Measurements from ENCODE around the gene TCFL5. TPM values are rescaled to one million over a fixed set of nuclear protein-coding genes. Genes with fewer than 3 reads are reported as not detected.
A peak's percentile ranks its signal among the peaks of the same experiment; 100 is the strongest.

The TCFL5 gene
- total RNA-seq: 1 to 10 TPM; 4.6 to 6.2 TPM
- polyA plus RNA-seq: 1.4 TPM

DNA sequence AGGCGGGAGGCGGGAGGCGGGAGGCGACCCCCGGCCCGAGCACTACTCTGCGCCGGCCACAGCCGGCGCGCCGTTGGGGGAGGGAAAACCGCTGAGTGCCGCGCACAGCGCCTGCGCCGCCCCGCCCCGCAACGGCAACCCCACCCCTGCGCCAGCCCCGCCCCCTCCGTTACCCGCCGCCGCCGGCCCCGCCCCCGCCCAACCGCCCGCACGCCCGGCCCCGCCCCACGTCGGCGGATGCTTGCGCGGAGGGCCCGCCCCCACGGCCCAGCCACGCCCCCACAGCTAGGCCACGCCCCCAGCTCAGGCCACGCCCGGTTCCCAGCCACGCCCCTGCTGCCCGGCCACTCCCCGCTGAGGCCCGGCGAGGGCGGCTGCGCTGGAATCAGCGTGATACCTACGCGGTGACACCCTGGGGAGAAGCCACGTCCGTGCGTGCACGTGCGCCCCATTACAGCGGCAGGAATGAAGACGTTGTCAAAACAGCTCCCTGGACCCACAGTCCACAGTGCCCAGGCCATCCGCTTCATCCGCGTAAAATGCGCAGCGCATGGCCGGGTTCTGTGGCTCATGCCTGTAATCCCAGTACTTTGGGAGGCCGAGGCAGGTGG, at the start of gene TCFL5:
Gene TCFL5, minus strand, starts transcription at position 97 of the 611 bp plus-strand sequence. CDS start 152 bp downstream, outside the sequence.
- H3K4me1 ChIP-seq (ENCODE audit: insufficient read depth, low read length): peaks cover 8% of the 10 kb centered on the region
- Mint-ChIP-seq H3K4me3 (peak within 1 kb of the TSS; percentile 58 to 88 (median 74)), H3K27ac (peak within 1 kb of the TSS; percentile 53 to 92 (median 86)), H3K4me1 (peaks cover 12 to 21% (median 19%) of the 10 kb centered on the region in 3 donors), H3K9me3 (peaks cover 0 to 2% (median 0%) of the 10 kb centered on the region in 5 donors), H3K36me3 (peaks cover 5 to 8% (median 7%) of the 10 kb centered on the region in 3 donors), H3K27me3 (peaks cover 0 to 2% of the 10 kb centered on the region in 2 donors)
- H3K4me3 ChIP-seq (ENCODE audit: low read length): no peak within 1 kb of the TSS
- POLR2A ChIA-PET: interaction anchor here (0.6 to 1.8 kb wide), 8 partner anchors 58 to 1120 kb away, joined by 3 to 16 read pairs (median 4); partner anchors contain the start of genes MRGBP and OGFR
- DNase-seq: peak; percentile 88 to 94 (median 90)
- H3K36me3 ChIP-seq (ENCODE audit: insufficient read depth, low read length): peaks cover 3% of the 10 kb centered on the region
- H3K27ac ChIP-seq (ENCODE audit: low read depth, low read length): peak within 1 kb of the TSS; percentile 24
- no peaks in the 10 kb centered on the region for H3K27me3 ChIP-seq (ENCODE audit: insufficient read depth, low read length, poor library complexity, severe bottlenecking)
- no peaks in the 10 kb centered on the region for H3K9me3 ChIP-seq (ENCODE audit: low read length)
- CTCF ChIA-PET: interaction anchor here (1.2 to 2.4 kb wide), 2 partner anchors 9 to 13 kb away, joined by 4 to 9 read pairs; no protein-coding TSS in a partner anchor

DNA sequence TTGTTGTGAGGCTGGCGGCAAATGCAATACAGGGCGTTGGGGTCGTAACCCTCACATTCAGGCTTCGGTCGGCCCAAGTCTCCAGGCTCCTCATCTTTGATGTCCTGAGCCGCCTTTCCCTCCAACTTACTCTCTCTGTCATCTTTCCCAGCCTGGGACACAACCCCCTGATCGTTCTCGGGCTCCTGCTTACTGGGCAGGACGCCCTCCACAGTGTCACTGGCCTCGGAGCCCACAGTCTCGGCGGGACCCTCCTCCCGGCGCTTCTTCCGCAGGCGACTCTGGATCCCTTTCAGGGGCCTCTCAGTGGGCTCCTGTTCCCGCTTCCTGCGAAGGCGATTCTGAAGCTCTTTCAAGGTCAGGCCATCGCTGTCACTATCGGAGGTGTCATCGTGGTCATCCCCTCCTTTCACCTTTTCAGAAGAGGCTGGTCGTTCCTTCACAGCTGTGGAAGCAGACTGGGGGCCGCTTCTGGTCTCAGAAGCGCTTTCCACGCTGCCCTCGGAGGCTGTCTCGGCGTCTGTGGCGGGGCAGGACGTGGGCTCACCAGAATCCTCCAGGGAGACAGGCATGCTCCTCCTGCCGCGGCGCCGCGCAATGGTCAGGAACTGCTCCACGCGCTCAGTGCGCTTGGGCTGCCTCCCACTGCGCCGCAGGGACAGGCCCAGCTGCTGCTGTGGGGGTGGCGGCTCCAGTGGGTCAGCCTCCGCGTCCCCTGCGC, 49.3 kb upstream of the TCFL5 start:
- POLR2A ChIA-PET: interaction anchor here (0.6 kb wide), 1 partner anchor 19 kb away, joined by 6 read pairs; no protein-coding TSS in a partner anchor
- CTCF ChIA-PET: interaction anchor here (4.6 kb wide), 1 partner anchor 9 kb away, joined by 42 read pairs; no protein-coding TSS in a partner anchor
- DNase-seq: peak in 1 of 5 donors; percentile 24
- Mint-ChIP-seq H3K4me1 (peaks cover 43 to 77% (median 65%) of the 10 kb centered on the region in 3 donors), H3K27me3 (no peaks in the 10 kb centered on the region), H3K36me3 (peaks cover 12 to 82% (median 21%) of the 10 kb centered on the region in 3 donors), H3K9me3 (no peaks in the 10 kb centered on the region), H3K27ac (peak overlapping the region in 1 of 8 donors; percentile 77), H3K4me3 (no peak overlapping the region)
- peaks cover 33% of the 10 kb centered on the region for H3K4me1 ChIP-seq (ENCODE audit: insufficient read depth, low read length)
- no peak overlapping the region for H3K27ac ChIP-seq (ENCODE audit: low read depth, low read length)
- H3K36me3 ChIP-seq (ENCODE audit: insufficient read depth, low read length): peaks cover 70% of the 10 kb centered on the region
- H3K4me3 ChIP-seq (ENCODE audit: low read length): no peak overlapping the region
- H3K9me3 ChIP-seq (ENCODE audit: low read length): no peaks in the 10 kb centered on the region
- H3K27me3 ChIP-seq (ENCODE audit: insufficient read depth, low read length, poor library complexity, severe bottlenecking): no peaks in the 10 kb centered on the region

DNA sequence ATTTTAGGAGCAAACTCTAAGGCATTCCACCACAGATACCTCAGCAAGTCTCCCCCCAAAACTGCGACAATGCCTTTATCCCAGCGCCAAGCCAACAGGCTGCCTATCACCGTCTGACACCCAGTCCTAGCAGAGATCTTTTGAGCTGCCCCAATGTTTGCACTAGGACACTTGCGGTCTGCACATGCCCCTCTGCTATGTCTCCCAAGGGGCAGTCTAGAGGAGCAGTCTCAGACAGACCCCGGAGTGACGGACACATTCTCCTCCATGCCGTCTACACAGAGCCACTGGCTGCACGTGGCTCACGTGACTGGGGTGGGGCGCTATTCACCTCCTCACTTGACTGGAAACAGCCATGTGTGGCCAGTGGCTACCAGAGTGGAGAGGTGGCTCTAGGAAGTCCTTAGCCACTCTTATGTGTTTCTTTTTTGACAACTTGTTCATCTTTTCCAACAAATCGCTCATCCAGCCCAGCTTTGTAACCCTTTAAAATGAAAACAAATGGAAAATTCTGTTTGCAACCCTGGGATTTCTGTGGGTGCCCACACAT, 48.7 kb upstream of the TCFL5 start:
- H3K4me1 ChIP-seq (ENCODE audit: insufficient read depth, low read length): peaks cover 27% of the 10 kb centered on the region
- DNase-seq: peak in 1 of 5 donors; percentile 41
- Mint-ChIP-seq H3K9me3 (no peaks in the 10 kb centered on the region), H3K4me1 (peaks cover 36 to 71% (median 58%) of the 10 kb centered on the region in 3 donors), H3K4me3 (no peak overlapping the region), H3K27me3 (peaks cover 0 to 2% of the 10 kb centered on the region in 2 donors), H3K36me3 (peaks cover 15 to 88% (median 24%) of the 10 kb centered on the region in 3 donors), H3K27ac (peak overlapping the region in 2 of 8 donors; percentile 45 to 77)
- no peaks in the 10 kb centered on the region for H3K27me3 ChIP-seq (ENCODE audit: insufficient read depth, low read length, poor library complexity, severe bottlenecking)
- no peak overlapping the region for H3K4me3 ChIP-seq (ENCODE audit: low read length)
- POLR2A ChIA-PET: no interaction called here
- H3K36me3 ChIP-seq (ENCODE audit: insufficient read depth, low read length): peaks cover 77% of the 10 kb centered on the region
- no peaks in the 10 kb centered on the region for H3K9me3 ChIP-seq (ENCODE audit: low read length)
- no peak overlapping the region for H3K27ac ChIP-seq (ENCODE audit: low read depth, low read length)
- CTCF ChIA-PET: interaction anchor here (2.1 to 4.6 kb wide), 2 partner anchors 9 to 25 kb away, joined by 7 to 42 read pairs; no protein-coding TSS in a partner anchor

GRCh38 chr20:62908971-62909791, 47.6 kb upstream of the TCFL5 start:
- CTCF ChIA-PET: interaction anchor here (1.4 to 4.6 kb wide), 3 partner anchors 10 to 100 kb away, joined by 7 to 42 read pairs (median 8); no protein-coding TSS in a partner anchor
- Mint-ChIP-seq H3K4me1 (peaks cover 27 to 60% (median 47%) of the 10 kb centered on the region in 3 donors), H3K4me3 (peak overlapping the region in 1 of 7 donors; percentile 13), H3K36me3 (peaks cover 20 to 92% (median 30%) of the 10 kb centered on the region in 3 donors), H3K27me3 (peaks cover 0 to 2% of the 10 kb centered on the region in 2 donors), H3K27ac (peak overlapping the region in 2 of 8 donors; percentile 21 to 77), H3K9me3 (no peaks in the 10 kb centered on the region)
- Histone ChIP-seq H3K4me3 (ENCODE audit: low read length) (no peak overlapping the region), H3K9me3 (ENCODE audit: low read length) (no peaks in the 10 kb centered on the region), H3K27ac (ENCODE audit: low read depth, low read length) (no peak overlapping the region), H3K36me3 (ENCODE audit: insufficient read depth, low read length) (peaks cover 87% of the 10 kb centered on the region), H3K4me1 (ENCODE audit: insufficient read depth, low read length) (peaks cover 17% of the 10 kb centered on the region), H3K27me3 (ENCODE audit: insufficient read depth, low read length, poor library complexity, severe bottlenecking) (no peaks in the 10 kb centered on the region)
- DNase-seq: peak in 1 of 5 donors; percentile 21
- POLR2A ChIA-PET: no interaction called here

DNA sequence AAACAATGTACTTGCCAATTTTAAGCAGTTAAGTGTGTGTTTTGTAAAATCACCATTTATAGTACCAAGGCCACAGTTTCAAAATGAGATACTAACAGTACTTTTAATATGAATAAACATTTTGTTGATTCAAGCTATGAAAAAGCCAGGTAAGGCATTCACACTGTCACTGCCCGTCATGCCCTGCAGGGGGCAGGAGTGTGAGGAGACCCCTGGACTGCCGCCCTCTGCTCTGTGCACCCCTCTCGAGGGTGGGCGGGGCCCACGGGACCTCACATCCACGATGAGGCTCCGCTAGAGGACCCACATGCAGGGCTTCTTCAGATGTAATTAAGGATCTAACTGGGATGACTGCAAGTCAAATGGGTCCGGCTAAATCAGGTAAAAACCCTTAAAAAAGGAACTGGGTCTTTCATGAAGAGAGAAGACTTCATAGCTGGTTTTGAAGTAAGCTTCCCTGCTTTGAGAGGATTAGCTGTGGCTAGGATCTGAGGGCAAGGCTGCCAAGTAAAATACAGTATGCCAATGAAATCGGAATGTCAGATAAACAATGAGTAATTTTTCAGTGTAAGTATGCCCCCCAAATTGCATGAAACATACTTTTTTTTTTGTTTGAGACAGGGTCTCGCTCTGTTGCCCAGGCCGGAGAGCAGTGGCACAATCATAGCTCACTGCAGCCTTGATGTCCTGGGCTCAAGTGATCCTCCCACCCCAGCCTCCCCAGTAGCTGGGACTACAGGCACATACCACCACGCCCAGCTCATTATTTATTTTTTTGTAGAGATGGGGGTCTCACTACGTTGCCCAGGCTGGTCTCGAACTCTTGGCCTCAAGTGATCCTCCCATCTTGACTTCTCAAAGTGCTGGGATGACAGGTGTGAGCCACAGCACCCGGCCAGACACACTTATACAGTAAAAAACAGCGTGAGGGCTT, 46.0 kb upstream of the TCFL5 start:
- H3K4me1 ChIP-seq (ENCODE audit: insufficient read depth, low read length): peaks cover 5% of the 10 kb centered on the region
- H3K27ac Mint-ChIP-seq: peak overlapping the region in 5 of 8 donors; percentile 34 to 74 (median 63)

GRCh38 chr20:62906647-62907375, 45.2 kb upstream of the TCFL5 start:
- ChIA-PET CTCF (interaction anchor here (0.9 to 4.6 kb wide), 9 partner anchors 9 to 102 kb away, joined by 3 to 42 read pairs (median 5); no protein-coding TSS in a partner anchor), POLR2A (no interaction called here)
- peaks cover 19 to 42% (median 32%) of the 10 kb centered on the region in 3 donors for H3K4me1 Mint-ChIP-seq
- Histone ChIP-seq H3K4me3 (ENCODE audit: low read length) (no peak overlapping the region), H3K27ac (ENCODE audit: low read depth, low read length) (no peak overlapping the region), H3K4me1 (ENCODE audit: insufficient read depth, low read length) (peaks cover 5% of the 10 kb centered on the region), H3K9me3 (ENCODE audit: low read length) (no peaks in the 10 kb centered on the region), H3K36me3 (ENCODE audit: insufficient read depth, low read length) (peaks cover 93% of the 10 kb centered on the region), H3K27me3 (ENCODE audit: insufficient read depth, low read length, poor library complexity, severe bottlenecking) (no peaks in the 10 kb centered on the region)
- DNase-seq: peak in 1 of 5 donors; percentile 42
- H3K27me3 Mint-ChIP-seq: peaks cover 0 to 2% of the 10 kb centered on the region in 2 donors
- H3K4me3 Mint-ChIP-seq: no peak overlapping the region
- peaks cover 0 to 1% (median 0%) of the 10 kb centered on the region in 5 donors for H3K9me3 Mint-ChIP-seq
- H3K27ac Mint-ChIP-seq: peak overlapping the region in 1 of 8 donors; percentile 74
- H3K36me3 Mint-ChIP-seq: peaks cover 20 to 98% (median 36%) of the 10 kb centered on the region in 3 donors

More for the DNA sequence above, 46.0 kb upstream of the TCFL5 start:
- H3K36me3 Mint-ChIP-seq: peaks cover 20 to 94% (median 33%) of the 10 kb centered on the region in 3 donors
- H3K9me3 Mint-ChIP-seq: peaks cover 0 to 1% (median 0%) of the 10 kb centered on the region in 5 donors
- peaks cover 19 to 46% (median 36%) of the 10 kb centered on the region in 3 donors for H3K4me1 Mint-ChIP-seq
- DNase-seq: peak in 2 of 5 donors; percentile 52 to 59
- H3K27ac ChIP-seq (ENCODE audit: low read depth, low read length): no peak overlapping the region
- CTCF ChIA-PET: interaction anchor here (0.9 to 4.6 kb wide), 12 partner anchors 9 to 102 kb away, joined by 3 to 42 read pairs (median 6); no protein-coding TSS in a partner anchor
- H3K9me3 ChIP-seq (ENCODE audit: low read length): no peaks in the 10 kb centered on the region
- H3K4me3 ChIP-seq (ENCODE audit: low read length): no peak overlapping the region
- POLR2A ChIA-PET: no interaction called here
- H3K4me3 Mint-ChIP-seq: no peak overlapping the region
- H3K36me3 ChIP-seq (ENCODE audit: insufficient read depth, low read length): peaks cover 95% of the 10 kb centered on the region
- peaks cover 0 to 2% of the 10 kb centered on the region in 2 donors for H3K27me3 Mint-ChIP-seq
- H3K27me3 ChIP-seq (ENCODE audit: insufficient read depth, low read length, poor library complexity, severe bottlenecking): no peaks in the 10 kb centered on the region

Measured in CD8-positive, alpha-beta memory T cell (primary cell).